Activated CD8-positive, alpha-beta memory T cell treated with anti-CD3 and anti-CD28 coated beads for 1 hour (primary cell): Measurements from ENCODE around the gene MAPKAP1.

ENCODE experiments used
- DNase-seq, 2 donors: peaks; one replicate each; pipeline ENCODE4 v3.0.0-alpha.2; 2020; ENCODE audit warnings: low read depth in 1 of 2; ENCODE audit errors: extremely low read depth in 1 of 2

MAPKAP1 gene

DNA sequence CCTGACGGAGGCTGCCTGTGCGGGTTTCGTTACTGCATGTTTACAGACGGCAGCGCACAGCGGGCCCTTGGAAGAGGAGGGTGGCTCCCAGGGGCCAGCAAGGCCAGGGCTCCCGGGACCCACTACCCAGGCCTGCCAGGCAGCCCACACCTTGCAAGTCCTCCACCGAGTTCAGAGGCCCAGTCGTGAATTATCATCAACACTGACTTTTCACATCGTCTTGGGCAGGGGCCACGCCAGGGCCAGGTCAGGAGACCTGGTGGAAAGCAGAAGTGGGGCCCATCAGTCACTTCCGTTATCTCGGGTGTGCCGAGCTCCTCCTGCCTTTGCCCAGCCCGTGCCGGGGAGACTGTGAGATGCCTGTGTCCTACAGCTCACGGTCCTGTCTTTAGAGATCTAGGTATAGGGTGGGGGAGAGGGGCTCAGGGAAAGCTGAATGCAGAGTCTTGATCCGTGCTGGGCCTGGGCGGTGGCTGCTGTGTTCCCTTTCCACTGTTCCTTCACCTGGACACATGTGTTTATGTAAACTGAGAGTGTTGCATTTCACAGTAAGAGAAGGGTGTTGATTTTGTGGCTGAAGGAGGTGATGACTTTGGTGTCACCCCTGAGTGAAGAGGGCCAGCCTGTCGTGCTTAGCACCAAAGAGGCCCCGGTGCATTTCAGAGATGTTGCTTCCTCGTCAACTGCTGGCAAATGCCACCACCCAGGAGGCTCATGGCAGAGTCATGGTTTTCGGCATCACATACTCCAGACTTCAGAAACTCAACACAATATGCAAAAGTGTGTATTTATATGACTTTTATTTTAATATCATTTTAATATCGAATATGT, 270.2 kb downstream of the MAPKAP1 start:
- no peak for DNase-seq

DNA sequence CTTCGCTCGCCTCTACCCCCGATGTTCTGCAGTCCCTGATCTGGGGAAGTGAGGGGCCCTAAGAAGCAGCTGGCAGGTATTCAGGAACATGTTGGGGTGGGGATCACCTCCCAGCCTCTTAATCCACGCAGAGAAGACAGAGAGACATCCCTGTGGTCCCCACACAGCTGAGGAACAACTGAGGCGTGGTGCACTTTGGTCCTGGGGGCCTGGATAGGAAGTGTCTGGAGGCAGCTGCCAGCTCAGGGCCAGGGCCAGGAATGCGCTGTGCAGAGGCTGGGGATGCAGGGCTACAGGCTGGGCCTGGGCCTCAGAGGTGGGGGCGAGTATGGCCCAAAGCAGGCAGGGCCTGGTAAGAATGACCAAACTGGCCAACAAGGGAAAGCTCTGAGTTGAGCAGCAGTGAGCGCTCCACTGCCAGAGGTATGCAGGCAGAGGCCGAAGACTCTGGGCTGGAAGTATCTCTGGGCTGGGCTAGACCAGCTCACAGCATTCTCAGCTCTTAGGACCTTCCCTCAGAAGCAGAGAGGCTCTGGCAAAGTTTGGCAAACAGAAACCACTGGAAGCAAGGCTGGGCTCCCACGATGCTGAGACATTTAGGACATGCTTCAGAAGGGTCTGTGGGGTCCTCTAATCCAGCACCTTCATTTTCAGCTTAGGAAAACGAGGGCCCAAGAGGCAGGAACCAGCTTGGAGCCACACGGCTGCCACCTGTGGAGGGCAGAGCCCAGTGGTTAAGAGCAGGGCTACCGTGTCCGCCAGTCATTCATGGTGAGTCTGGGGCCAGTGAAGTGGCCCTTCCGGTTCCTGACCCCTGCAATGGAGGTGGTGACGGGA, 271.0 kb downstream of the MAPKAP1 start:
- no peak for DNase-seq

DNA sequence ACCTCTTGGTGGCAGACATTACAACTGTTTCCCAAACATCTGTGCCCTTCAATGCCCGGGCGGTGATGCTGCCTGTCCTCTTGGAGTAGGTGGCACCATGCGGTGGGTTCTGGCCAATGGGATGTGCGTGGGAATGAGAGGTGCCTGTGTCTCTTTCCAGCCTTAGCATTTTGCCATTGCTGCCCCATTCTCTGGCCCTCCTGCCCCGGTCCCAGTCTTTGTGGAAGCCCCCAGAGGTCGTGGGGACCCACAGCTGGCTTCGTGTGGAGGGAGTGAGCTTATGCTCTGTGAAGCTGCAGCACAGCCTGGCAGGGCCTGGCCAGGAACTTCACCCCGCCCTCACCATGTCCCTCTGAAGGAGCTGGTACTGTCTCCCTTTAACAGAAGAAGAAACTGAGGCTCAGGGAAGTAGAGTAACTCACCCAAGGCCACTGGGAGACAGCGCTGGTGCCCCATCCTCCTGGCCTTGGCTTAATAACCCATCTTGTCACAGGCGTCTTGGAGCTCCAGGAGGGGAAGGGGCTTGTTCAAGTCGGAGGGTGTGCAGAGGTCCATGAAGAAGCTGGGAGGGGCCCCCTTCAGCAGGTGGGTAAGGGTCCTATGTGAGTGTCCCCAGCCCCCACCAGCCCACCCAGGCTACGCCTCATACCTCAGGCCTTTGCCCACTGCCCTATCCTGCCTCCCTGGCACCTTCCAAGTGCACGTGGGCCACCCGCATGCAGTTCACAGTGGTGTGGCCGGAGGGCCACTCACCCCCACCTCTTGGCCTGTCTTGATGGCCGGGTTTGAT, 271.8 kb downstream of the MAPKAP1 start:
- DNase-seq: no peak

DNA sequence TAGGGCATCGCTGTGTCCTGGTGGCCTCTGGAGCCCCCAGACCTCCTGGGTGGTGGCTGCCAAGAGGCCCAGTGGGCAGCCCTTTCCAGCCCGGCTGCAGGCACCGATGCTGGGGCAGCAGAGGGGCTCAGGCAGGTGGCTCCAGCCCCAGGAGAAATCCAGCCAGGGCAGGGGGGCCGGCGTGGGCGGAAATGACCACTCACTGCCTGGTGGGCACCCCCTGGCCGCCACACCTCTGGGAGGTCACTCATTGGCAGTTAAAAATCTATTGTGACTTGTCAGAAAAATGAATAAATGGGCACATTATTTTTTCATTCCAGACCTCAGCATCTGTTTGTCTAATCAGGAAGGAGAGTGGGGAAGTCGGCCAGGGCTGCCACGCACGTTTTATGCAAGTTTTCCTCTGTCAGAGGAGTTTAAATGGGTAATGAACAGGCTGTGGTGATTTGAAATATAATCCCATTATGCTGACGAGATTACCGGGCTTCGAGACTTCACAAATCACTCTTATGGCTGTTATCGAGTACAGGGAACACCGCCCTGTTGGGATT, 273.5 kb downstream of the MAPKAP1 start:
- DNase-seq: no peak

DNA sequence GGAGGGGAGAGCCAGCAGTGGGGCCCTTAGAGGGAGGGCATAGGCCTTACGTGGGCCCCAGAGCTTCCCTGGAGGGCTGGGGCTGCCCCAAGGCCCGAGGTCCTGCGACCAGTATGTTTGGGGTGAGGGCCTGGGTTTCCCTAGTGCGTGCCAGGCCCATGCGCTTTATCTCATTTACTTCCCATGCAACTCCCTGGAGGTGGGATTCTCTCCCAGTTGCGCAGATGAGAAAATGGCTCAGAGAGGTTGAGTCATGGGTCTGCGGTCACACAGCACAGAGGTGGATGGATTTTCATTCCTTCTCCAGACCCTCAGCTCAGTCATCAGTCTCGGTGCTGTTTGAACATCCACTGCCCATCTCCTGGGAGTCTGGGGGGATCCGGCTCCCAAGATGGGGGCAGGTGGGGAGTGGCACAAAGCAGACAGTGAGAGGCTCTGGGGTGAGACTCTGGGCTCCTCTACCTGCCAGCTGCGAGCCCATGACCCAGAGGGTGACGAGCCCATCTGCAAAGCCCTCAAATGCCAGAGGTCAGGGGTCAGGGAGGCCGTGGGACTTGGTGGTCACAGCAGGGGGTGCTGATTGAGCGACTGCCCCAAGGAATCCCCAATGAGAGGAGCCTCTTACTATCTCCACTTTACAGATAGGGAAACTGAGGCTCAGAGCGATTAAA, 274.2 kb downstream of the MAPKAP1 start:
- DNase-seq: no peak

DNA sequence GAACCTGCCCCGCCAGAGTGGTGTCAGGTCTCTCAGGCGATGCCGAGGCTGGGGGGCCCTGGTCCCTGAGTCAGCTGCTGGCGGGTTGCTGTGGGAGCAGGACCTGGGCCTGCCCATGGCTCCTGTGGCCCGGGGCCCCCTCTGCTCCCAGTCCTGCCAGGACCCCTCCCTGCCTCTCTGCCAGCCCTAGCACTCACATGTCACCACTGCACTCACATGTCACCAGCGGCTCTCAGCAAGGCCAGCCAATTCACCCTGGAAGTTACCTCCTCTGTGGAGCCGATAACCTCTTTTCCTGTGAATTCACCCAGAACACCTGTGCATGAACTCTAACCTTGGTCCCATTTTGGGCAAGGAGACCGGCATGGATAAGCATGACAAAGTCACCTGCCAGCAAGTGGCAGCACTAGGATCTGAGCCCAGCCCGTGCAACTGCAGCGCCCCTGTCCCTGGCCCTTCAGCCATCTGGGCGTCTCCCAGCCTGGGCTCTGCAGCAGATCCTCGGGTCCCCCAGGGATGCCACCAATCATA, 275.2 kb downstream of the MAPKAP1 start:
- no peak for DNase-seq

DNA sequence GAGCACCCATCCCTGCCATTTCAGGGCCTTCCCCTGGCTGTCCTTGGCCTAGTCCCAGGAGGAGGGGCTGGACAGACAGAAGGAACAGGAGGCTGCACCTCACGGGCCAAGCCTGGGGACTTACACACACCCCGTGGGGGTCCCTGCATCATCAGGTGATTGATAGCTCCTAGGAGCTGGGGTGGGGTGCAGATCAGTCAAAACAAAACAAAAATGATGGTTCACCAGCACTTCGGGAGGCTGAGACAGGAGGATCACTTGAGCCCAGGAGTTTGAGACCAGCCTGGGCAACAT, 276.0 kb downstream of the MAPKAP1 start:
- DNase-seq: no peak

DNA sequence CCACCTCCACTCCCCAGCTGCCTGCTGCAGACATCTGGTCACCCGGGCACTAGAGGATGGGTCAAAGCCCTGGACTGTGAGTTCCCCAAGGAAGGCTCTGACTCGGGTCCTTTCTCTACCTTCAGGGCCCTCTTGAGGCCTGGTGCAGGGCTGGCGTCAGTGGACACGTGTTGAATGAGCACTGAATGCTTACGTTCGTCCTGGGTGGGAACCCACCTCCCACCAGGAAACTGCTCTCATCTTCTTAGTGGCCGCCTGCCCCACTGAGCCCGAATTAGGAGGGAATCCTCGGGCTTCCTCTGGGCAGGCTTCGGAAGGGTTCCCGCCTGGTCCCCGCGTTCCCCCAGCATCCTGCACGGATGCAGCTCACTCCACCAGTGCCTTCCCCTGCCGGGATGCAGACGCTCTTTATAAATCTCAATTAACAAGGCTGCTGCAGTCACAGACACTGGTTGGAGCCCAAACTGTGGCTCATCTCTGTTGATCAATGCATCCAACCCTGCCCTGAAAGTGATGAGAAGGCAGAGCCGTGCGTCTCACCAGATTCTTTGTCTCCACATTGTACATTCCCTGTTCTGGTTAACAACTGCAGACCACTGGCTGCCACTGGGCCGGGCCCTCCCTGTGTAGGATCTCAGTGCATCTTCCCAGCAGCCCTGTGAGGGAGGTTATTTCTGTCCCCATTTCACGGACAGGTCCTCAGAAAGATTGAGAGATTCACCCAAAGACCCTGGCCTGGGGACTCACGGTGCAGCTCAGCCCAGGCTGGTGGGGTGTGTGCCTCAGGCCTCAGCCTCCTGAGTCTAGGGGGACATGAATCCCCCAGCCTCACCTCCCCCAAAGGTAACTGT, 276.6 kb downstream of the MAPKAP1 start:
- no peak for DNase-seq

DNA sequence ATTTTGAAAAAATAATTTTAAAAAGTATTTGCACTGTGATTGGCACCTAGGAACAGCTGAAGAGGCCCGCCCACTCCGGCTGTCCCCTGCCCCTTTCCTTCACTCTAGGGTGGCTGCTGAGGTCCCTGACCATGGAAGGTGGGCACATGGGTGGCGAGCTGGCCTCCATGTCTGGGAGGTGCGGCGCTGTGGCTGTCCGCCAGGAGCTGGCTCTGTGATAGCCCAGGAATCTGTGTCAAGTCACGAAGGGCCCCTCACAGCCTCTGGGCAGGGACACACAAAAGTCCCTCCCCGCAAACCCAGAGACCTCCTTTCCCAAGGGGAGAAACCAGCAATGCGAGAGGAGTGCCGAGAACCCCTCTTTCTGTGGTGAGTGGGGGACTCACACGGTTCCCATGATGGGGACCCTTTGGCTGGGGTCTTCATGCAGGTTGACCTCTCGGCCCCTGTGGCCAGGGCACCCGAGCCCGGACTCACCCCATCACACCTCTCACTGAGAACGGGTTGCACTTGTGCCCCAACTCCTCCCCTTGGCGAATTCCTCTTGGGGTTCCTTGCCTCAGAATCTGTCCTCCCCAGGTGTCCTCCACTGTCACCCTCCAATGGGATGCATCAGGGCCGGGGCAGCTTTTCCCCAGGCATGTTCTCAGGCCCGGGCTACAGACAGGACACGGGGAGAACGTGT, 277.4 kb downstream of the MAPKAP1 start:
- DNase-seq: no peak

DNA sequence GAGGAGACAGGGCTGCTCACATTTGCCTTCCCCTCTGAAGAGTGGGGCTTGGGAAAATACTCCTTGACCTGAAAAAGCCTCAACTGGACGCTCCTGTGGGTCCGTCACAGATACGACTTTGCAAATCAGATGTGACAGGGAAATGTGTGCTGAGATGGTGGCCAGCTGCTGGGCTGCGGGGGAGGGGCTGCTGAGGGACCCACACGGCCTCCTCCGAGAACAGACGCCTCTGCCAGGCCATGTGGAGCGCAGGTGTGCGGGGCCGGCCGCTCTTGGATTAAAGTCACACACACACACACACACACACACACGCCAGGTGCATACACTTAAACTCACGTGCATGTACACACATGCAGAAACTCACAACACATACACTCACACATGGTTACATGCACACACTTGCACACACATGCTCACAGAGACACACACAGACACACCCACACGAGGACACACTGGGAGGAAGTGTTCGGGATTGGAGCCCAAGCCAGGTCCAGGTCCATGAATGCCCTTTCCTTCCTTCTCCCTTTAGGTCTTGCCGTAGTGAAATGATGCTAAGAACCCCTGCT, 278.0 kb downstream of the MAPKAP1 start:
- no peak for DNase-seq

DNA sequence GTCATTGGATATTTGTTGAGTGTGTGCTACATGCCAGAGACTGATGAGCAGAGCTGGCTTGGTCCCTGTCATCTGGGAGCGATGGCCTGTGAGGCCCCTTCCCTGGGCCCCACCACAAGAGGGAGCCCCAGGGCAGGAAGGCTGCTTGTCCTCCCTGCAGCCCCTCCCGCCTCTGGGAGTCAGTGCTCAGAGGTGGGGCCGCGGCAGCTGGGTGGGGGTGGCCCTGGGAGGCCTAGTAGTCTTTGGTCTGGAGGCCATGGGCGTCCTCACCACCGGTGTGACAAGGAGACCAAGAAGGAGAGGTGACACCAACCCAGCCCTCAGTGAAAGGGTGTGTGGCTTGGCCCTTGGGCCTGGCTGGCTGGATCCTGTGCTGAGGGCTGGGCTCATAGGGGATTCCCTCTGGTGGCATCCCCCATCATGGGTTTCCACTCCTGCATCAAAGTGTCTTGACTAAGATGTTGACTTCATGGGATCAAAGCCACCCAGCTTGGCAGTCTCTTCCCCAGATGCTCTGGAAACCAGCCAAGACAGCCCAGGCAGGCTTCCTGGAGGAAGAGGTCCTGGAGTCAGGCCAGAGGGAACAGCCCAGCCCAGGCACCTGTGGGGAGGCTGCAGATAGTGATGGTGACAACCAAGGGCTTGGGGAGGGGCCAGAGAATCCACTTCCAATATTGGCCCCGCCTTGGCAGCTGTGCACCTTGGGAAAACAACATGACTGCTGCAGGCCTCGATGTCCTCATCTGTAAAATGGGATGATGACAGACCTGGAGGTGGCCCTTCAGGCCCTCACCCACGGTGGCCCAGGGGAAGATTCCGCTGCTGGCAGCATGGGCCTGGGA, 278.7 kb downstream of the MAPKAP1 start:
- no peak for DNase-seq

DNA sequence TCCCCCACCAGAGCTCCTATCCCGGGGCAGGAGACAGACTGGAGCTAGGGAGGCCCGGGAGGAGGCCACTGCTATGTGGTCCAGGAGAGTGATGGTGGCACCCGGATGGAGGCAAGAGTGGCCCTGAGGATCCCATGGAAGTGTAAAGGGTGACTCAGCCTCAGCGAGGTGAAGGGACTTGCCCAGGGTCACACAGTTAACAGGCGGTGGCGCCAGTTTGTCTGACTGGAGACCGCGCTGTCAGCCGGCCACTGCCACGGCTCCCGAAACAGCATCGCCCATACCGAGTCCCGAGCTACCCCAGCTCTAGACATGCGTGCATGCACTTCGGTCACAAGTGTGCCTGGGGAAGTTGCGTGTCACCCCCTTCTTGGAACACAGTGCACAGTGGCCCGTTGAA, 279.5 kb downstream of the MAPKAP1 start:
- DNase-seq: no peak

DNA sequence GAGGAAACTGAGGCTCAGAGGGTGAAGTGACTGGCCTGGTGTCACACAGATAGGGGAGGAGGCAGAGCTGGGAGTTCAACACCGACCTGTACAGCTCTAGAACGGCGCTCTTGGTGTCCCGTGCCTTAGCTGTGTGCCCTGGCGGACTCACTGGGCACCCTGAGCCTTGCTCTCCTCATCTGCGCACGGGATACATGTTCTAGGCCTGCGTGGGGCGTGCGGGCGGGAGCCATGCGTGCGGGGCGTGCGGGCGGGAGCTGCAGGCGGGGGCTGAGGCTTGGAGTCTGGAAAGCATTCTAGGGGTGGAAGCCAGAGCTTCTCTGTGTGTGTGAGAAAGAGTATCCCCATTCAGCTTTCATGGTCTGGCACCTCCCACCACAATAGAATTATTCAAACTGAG, 280.1 kb downstream of the MAPKAP1 start:
- no peak for DNase-seq

DNA sequence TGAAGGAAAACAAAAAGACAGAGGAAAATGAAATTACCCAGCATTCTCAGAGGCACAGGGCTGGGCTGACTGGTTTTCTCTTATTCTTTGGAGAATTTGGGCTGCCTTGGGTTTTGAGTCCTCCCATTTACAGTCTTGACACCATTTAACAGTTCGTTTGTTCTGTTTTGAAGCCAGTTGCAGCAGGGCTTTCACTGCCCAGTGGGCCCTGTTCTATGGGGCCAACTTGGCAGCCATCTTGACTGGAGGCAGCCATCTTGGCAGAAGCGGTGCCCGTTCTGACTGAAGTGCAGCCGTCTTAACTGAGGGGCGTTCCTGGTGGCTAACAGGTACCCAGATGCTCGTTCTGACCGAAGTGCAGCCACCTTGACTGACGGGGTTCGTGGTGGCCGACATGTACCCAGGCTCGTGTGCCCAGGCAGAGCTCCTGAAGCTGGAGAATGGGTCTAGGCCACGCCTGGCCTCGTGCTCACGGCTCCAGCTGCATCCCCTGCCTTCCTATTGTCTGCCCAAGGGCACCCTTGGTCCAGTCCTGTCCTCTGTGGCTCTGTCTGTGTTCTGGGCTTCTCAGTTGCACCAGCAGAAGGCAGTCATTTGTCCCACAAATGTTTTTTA, 281.0 kb downstream of the MAPKAP1 start:
- no peak for DNase-seq

DNA sequence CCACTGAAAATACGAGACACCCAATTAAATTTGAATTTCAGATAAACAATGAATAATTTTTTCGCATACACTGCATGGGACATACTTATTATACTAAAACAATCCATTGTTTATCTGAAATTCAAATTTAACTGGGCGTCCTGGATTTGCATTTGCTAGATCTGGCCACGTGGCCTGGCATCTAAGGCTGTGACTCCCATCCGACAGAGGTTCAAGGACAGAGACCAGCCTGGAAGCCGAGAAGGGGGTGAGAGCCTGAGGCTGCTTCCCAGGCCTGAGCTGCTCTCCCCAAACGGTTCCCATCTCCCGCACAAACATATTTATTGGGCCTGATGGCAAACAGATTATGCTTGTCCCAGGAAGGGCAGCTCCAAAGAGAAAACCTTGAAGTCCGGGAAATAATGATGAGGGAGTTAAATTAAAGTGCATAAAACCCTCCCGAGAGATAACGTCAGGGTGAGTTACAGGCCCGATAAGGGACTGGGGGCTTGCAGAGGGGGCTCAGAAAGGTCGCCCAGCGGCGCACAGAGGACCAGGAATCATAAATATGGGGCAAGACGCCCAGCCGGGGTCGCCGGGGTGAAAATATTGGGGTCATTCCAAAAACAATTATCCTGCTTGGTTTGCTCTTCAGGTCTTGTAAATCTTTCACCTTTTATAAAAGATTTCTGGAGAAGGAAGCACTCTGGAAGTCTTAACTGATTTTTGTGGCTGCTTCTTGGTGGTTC, 281.7 kb downstream of the MAPKAP1 start:
- DNase-seq: no peak

DNA sequence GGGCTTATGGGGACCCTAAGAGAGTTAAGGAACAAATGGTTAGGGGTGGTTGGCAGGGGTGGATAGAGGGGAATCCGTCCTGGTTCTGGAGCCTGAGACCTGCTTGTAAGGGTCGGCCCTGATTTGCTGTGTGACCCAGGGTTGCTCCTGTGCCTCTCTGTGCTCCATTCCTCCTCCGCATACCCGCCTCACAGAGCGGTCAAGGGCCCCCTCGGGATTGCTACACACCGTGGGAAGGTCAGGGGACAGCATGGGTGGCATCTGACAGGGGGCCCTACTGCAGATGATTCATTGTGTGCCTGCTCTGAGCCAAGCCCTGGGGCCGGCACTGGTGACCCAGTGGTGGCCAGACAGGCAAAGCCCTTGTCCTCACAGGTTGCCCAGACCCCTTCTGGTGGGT, 283.0 kb downstream of the MAPKAP1 start:
- no peak for DNase-seq

DNA sequence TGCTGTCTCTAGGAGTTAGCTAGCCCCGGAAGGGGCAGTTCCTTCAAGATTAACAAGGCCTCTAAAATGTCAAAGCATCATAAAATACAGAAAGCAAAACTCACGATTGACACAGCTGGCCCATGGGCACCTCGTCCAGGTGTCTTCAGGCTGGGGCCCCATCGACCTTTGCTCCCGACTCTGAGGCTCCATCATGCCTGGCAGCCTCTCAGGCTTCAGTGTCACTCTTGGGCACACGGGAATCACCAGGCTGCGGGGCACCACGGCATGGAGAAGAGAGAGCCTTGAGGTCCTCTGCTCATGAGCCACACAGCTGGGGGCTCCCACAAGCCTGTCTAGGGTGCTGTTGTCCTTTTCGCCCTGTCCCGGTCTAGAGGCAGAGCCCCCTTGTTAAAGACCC, 284.2 kb downstream of the MAPKAP1 start:
- DNase-seq: no peak
